ENCODE measurements around the gene CTPS1.

The CTPS1 gene

DNA sequence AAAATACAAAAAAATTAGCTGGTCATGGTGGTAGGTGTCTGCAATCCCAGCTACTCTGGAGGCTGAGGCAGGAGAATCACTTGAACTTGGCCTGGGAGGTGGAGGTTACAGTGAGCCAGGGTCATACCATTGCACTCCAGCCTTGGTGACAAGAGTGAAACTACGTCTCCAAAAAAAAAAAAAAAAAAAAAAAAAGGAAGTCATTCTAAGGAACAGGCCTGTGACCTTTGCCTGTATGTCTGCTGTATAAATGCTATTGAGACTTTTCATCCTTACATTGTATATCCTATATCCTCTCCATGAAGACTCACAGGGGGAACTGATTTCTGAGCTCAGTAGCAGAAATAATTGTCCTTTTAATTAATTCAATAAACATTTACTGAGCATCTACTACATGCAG is 7.5 kb upstream of the CTPS1 start:
- DNase-seq, result no peak

DNA sequence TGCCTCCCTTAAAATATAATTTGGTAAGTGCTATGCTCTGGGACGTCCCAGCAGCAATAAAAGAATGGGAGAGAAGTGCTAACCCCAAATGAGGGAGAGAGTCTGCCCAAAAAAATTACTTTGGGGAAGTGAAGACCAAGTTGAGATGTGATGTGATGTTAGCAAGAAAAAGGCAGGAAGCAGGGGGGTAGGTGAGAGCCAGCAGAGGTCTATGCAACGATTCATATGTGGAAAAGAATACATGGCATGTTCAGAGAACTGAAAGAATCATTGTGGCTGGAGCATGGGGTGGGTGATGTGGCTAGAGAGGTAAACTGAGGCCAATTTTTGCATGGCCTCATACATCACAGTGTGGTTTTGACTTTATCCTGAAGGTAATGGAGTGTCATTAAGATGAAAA is 5.6 kb upstream of the CTPS1 start:
- no peak for DNase-seq

DNA sequence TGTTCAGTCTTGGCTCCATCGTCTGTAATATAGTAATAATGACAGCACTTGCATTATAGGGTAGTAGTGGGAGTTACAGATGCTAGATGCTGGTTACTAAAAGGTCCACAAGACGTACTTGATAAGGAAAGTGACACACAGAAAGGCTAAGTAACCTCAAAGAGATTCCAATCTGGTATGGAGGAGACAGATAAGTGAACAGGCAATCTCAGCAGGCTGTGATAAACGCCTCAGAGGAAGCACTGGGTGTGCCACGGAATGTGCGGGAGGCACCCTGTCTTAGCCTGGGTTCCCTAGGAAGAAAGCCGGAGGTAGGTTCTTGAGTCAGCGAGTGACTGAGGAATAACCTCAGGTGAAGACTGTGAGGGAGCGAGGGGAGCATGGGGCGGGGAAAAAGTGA is 4.6 kb upstream of the CTPS1 start:
- no peak for DNase-seq

DNA sequence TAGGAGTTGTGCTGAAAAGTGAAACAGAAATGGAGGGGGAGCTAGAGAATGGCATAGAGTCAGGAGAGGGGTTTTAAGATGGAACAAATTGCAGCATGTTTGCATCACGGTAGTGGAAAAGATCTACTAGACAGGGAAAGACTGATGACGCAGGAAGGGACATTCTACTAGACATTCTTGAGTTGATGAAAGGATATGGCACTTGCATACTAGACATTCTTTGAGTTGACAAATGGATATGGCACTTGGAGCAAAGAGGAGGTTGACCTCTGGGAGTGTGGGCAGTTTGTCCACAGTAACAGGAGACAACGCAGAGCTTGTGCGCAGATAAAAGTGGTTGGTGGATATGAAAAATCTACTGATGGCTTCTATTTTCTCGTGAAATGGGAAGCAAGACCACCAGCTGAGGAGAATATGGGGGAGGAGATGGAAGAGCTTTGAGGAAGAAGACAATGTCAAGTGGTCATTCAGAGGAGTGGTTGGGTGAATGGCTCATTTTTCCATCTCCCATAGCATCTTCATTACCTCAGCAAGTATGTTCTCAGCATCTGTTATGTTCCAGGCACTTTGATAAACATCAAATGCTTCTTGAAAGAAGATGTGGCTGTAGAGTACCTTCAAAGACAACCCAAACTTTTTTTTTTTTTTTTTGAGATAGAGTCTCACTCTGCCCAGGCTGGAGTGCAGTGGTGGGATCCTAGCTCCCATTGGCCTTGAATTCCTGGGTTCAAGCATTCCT is 2.4 kb upstream of the CTPS1 start:
- no peak for DNase-seq

DNA sequence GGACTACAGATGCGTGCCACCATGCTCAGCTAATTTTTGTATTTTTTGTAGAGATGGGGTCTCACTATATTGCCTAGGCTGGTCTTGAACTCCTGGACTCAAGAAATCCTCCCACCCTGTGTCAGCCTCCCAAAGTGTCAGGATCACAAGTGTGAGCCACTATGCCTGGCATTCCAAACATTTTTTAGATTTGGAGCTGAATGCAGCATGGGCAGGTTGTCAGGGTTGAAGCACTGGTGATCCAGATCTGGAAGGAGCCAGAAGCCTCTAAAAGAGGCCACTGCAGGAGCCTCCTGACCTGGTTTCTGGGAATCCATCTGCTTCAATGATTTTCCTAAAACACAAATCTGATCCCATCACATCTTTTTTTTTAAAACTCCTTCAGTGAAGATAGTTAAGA is 1.8 kb upstream of the CTPS1 start:
- no peak for DNase-seq

DNA sequence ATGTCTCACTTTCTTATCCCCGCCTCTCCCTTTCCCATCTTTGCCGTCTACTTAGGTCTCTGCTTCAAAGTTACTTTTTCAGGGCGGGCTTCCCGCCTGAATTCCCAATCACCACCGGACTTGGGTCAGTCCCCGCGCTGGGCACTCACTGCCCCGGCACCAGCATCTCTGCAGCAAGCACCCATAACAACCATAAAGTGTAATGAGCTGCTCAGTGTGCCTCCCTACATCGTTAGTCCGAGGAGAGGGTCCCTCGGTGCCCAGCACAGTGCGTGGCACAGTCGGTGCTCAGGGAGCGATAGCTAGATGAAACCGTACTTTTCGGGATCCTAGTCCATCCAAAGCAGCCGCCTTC is 633 bp upstream of the CTPS1 start:
- DNase-seq, result no peak

DNA sequence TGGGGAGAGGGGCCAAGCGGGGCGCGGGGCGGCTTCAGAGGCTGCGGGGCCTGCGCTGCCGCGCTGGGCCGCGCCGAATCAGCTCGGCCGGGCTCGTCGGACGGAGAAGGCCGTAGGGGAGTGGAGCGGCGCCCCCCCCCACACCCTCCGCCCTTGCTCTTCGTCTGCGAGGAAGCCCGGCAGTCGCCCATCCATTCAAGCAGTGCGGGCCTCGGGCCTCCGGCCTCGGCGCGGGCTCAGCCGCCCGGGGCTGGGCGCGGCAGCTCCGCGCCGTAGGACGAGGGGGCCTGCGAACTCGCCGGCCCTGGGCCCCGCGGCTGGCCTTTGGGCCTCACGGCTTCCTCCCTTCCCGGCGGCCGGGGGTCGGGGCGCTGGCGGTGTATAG is 564 bp downstream of the CTPS1 start:
- DNase-seq, result no peak

- DNase-seq, result peak; percentile 45
Observed at GRCh38 chr1:40980453-40981121, 1.1 kb downstream of the CTPS1 start.

DNA sequence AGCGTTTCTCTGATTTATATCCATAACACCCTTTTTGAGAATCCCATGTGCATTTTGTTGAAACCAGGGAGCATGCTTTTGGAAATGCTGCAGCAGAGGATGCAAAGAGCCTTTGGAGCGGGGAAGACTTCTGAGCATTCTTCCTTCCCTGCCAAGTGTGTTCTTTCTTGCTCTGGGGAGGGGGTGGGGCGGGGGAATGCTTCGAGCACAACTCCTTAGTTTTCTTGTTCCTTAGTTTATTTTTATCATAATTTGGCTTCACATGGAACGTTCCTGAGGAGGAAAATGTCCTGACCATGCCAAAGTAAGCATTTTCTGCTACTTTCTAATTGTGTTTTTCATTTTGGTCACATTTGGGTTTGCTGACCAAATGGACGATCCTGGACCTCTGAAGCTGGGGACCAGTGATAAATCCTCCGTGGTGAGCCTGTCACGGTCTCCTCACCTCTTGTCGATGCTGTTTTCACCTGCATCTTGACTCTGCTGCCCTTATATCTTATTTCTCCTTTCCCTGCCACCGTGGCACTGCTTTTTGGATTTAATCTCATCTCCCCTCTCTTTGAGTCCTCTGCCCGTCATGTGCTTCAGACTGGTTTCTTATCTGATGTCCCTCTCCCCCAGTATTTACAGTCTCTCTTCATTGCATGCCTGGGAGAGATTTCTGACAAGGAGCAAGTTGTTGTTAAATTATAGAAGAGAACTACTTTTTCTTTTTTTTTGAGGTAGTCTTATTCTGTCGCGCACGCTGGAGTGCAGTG is 2.4 kb downstream of the CTPS1 start:
- DNase-seq, result no peak

DNA sequence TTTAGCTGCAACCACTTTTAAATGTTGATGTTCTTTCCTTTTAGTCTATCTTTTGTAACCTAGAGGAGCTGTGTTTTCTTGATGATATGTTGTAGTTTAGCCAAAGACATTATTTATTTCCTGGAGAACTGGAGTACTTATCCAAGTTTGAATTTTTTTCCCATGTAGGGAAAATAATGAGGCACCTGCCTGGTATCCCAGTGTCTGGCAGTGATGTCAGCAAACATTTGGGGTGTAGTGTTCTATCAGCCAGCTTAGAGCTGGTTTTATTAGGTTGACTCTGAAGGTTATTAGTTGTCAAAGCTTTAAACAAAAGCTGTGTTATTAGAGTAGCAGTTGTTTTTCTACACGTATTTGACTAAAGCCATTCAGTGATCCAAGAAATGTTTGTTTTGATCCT is 3.2 kb downstream of the CTPS1 start:
- DNase-seq, result no peak

DNA sequence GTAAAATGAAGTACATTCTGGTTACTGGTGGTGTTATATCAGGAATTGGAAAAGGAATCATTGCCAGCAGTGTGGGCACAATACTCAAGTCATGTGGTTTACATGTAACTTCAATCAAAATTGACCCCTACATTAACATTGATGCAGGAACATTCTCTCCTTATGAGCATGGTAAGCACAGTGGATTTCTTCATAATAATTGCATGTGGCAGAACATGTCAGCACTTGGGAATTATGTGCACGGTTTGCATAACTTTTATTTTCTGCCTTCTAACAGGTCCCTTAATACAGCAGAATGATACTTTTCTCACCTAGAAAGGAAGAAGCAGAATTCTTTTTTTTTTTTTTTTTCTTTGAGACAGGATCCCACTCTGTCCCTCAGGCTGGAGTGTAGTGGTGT is 3.8 kb downstream of the CTPS1 start:
- DNase-seq, result no peak

GRCh38 chr1:40984066-40984465 is 4.6 kb downstream of the CTPS1 start:
- DNase-seq, result no peak

DNA sequence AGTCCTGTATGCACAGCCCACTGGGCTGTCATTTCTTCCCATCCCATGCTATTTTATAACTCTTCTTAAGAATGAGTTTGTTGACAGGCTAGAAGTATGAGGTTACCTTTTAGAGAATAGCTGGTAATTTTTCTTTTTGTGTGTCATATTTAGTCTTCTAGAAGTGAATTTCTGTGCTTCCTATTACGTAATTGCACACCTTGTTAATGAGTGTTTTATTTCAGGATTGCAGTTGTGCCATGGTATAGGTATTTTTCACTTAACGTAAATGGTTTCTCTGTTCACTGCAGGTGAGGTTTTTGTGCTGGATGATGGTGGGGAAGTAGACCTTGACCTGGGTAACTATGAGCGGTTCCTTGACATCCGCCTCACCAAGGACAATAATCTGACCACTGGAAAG is 5.0 kb downstream of the CTPS1 start:
- no peak for DNase-seq

GRCh38 chr1:40985161-40985560 is 5.7 kb downstream of the CTPS1 start:
- DNase-seq, result no peak

- no peak for DNase-seq
Observed at GRCh38 chr1:40985875-40986274, 6.4 kb downstream of the CTPS1 start.

GRCh38 chr1:40986328-40986783 is 6.9 kb downstream of the CTPS1 start:
- DNase-seq, result no peak

GRCh38 chr1:40986956-40987355 is 7.5 kb downstream of the CTPS1 start:
- DNase-seq, result no peak

GRCh38 chr1:40987439-40988276 is 8.2 kb downstream of the CTPS1 start:
- DNase-seq, result no peak

GRCh38 chr1:40988280-40988679 is 8.8 kb downstream of the CTPS1 start:
- DNase-seq, result no peak

DNA sequence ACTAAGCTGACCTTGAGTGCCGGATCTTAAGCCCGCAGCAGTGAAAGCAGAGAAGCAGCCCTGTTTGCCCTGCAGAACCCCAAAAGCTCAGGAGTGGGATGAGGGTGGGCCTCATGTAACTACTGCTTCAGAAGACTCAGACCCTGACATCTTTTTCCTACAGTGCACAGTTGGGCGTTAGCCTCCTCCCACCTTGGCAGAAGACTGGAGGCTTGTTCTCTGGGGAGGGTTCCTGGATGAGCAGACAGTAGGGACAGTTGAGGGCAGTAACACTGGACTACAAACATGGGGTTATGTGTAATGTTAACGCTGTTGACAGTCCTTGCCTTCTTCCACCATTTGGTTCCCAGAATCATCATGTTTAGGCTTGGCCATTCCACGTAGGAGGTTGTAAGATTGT is 9.6 kb downstream of the CTPS1 start:
- DNase-seq, result no peak

DNA sequence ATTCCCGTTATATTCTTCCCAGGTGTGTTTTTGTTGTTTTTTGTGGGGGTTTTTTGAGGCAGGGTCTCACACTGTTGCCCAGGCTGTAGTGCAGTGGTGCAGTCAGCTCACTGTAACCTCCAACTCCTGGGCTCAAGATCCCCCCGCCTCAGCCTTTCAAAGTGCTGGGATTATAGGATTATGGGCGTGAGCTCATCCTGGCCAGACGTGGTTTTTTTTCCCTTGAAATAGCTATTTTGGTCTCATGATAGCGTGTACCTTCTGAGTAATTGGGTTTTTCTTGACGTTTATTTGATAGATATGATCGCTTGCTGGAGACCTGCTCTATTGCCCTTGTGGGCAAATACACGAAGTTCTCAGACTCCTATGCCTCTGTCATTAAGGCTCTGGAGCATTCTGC is 17.6 kb downstream of the CTPS1 start:
- no peak for DNase-seq

GRCh38 chr1:40998668-40999067 is 19.2 kb downstream of the CTPS1 start:
- no peak for DNase-seq

GRCh38 chr1:41003127-41003639 is 23.7 kb downstream of the CTPS1 start:
- no peak for DNase-seq
